Measurements from ENCODE around the gene KLHDC8B.

DNA sequence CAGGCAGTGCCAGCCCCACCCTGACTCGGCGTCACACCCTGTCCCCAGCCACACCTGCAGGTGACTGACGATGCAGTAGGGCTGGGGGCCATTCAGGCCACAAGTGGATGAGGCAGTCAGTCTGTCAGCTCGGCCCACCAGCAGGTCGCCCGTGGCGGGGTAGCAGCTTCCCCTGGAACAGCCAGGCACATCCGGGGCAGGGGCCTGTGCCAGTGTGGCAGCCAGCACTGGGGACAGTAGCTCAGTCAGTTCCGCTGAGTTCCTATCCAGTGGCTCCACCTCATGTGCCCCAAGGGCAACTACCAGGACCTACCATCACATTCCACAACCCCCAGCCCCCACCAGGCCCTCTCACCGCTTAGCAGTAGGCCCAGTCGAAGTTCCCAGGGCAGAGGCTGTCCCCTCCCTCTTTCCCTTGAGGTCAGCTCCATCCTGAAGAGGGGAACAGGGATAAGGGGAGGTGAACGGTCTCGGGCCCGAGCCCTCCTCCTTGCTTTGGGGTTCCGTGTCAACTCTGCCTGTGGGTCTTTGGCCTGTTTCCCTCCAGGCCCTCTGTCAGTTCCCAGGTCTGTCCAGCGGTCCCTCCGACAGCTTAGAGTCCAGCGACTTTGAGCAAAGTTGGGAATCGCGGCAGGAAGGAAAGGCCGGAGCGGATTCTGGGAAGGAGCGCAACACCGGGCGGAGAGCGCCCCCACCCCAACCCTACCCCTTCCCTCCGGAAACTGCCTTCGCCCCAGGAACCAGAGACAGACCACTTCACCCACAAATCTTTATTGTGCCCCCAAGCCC is 38.8 kb upstream of the KLHDC8B start, which contains the start of gene LAMB2:
- TF ChIP-seq, protein P1, sequence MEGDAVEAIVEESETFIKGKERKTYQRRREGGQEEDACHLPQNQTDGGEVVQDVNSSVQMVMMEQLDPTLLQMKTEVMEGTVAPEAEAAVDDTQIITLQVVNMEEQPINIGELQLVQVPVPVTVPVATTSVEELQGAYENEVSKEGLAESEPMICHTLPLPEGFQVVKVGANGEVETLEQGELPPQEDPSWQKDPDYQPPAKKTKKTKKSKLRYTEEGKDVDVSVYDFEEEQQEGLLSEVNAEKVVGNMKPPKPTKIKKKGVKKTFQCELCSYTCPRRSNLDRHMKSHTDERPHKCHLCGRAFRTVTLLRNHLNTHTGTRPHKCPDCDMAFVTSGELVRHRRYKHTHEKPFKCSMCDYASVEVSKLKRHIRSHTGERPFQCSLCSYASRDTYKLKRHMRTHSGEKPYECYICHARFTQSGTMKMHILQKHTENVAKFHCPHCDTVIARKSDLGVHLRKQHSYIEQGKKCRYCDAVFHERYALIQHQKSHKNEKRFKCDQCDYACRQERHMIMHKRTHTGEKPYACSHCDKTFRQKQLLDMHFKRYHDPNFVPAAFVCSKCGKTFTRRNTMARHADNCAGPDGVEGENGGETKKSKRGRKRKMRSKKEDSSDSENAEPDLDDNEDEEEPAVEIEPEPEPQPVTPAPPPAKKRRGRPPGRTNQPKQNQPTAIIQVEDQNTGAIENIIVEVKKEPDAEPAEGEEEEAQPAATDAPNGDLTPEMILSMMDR (IDR thresholded peaks at IDR 0.05; ENCODE audit: low read depth, low read length, missing input control) = no peak
- TF ChIP-seq RAD21 (IDR thresholded peaks at IDR 0.05) (no peak), YY1 (IDR thresholded peaks at IDR 0.05) (no peak), JUND (IDR thresholded peaks at IDR 0.05) (no peak)
